SK-N-SH treated with all-trans-retinoic acid at 6 μM for 48 hours (cell line): Measurements from ENCODE around the gene ADRA1B.
A peak's percentile ranks its signal among the peaks of the same experiment; 100 is the strongest.

Experiments used
- ATAC-seq: fragments of 200-7000 bp; cut with Tn5 transposase; 3 replicates; pipeline ENCODE4 v1.9.1; 2020; ENCODE audit warnings: mild to moderate bottlenecking, moderate library complexity
- ARNTL ChIP-seq: fragments of 450-650 bp; formaldehyde crosslinking; IDR thresholded peaks from 2 replicates; pipeline ENCODE4 v1.5.0; 2020; ENCODE audit warnings: low read depth, mild to moderate bottlenecking, moderate library complexity, borderline replicate concordance
- BACH2 ChIP-seq: fragments of 250-450 bp; sonication (Bioruptor Pico); IDR thresholded peaks from 2 replicates; pipeline ENCODE4 v1.9.0; 2021; ENCODE audit warnings: mild to moderate bottlenecking, borderline replicate concordance
- CREB5 ChIP-seq: fragments of 250-450 bp; sonication (Bioruptor Pico); IDR thresholded peaks from 2 replicates; pipeline ENCODE4 v1.5.1; 2020; ENCODE audit warnings: low read depth, mild to moderate bottlenecking, moderate library complexity
- CSDC2 ChIP-seq: fragments of 250-450 bp; sonication (Bioruptor Pico); IDR thresholded peaks from 2 replicates; pipeline ENCODE4 v1.5.0; 2020; ENCODE audit warnings: mild to moderate bottlenecking, moderate library complexity
- CSRNP3 ChIP-seq: fragments of 250-450 bp; sonication (Bioruptor Pico); IDR thresholded peaks from 2 replicates; pipeline ENCODE4 v1.5.1; 2021; ENCODE audit warnings: mild to moderate bottlenecking, moderate library complexity
- ESRRG ChIP-seq: fragments of 250-450 bp; sonication (Bioruptor Pico); IDR thresholded peaks from 2 replicates; pipeline ENCODE4 v1.6.1; 2021; ENCODE audit warnings: mild to moderate bottlenecking
- GLIS3 ChIP-seq: fragments of 250-450 bp; sonication (Bioruptor Pico); IDR thresholded peaks from 2 replicates; pipeline ENCODE4 v1.5.0; 2020; ENCODE audit warnings: mild to moderate bottlenecking, moderate library complexity
- ISL1 ChIP-seq: fragments of 250-450 bp; sonication (Bioruptor Pico); IDR thresholded peaks from 2 replicates; pipeline ENCODE4 v2.1.2; 2022; ENCODE audit warnings: mild to moderate bottlenecking, moderate library complexity
- OSR1 ChIP-seq: fragments of 250-450 bp; sonication (Bioruptor Pico); IDR thresholded peaks from 2 replicates; pipeline ENCODE4 v1.8.0; 2022; ENCODE audit warnings: moderate library complexity, mild to moderate bottlenecking, inconsistent platforms
- PATZ1 ChIP-seq: fragments of 250-450 bp; sonication (Bioruptor Pico); IDR thresholded peaks from 2 replicates; pipeline ENCODE4 v1.8.0; 2020; ENCODE audit warnings: mild to moderate bottlenecking, moderate library complexity, borderline replicate concordance
- POU6F1 ChIP-seq: fragments of 250-450 bp; sonication (Bioruptor Pico); IDR thresholded peaks from 2 replicates; pipeline ENCODE4 v1.8.0; 2021; ENCODE audit warnings: low read depth, mild to moderate bottlenecking, moderate library complexity, borderline replicate concordance
- PPARA ChIP-seq: fragments of 250-450 bp; sonication (Bioruptor Pico); IDR thresholded peaks from 2 replicates; pipeline ENCODE4 v1.5.0; 2020; ENCODE audit warnings: mild to moderate bottlenecking, borderline replicate concordance
- RARB ChIP-seq: fragments of 250-450 bp; sonication (Bioruptor Pico); IDR thresholded peaks from 2 replicates; pipeline ENCODE4 v1.8.0; 2021; ENCODE audit warnings: mild to moderate bottlenecking, moderate library complexity
- SNAI2 ChIP-seq: fragments of 250-450 bp; sonication (Bioruptor Pico); IDR thresholded peaks from 2 replicates; pipeline ENCODE4 v1.5.0; 2020; ENCODE audit warnings: mild to moderate bottlenecking, moderate library complexity
- TCF4 ChIP-seq: fragments of 250-450 bp; sonication (Bioruptor Pico); IDR thresholded peaks from 2 replicates; pipeline ENCODE4 v1.8.0; 2021; ENCODE audit warnings: mild to moderate bottlenecking, moderate library complexity, borderline replicate concordance
- TOX ChIP-seq: fragments of 250-450 bp; sonication (Bioruptor Pico); IDR thresholded peaks from 2 replicates; pipeline ENCODE4 v1.8.0; 2021; ENCODE audit warnings: mild to moderate bottlenecking, moderate library complexity, borderline replicate concordance
- TSHZ2 ChIP-seq: fragments of 250-450 bp; sonication (Bioruptor Pico); IDR thresholded peaks from 2 replicates; pipeline ENCODE4 v1.5.0; 2020; ENCODE audit warnings: mild to moderate bottlenecking, moderate library complexity
- ZC3H10 ChIP-seq: fragments of 250-450 bp; sonication (Bioruptor Pico); IDR thresholded peaks from 2 replicates; pipeline ENCODE4 v1.5.1; 2021; ENCODE audit warnings: mild to moderate bottlenecking, moderate library complexity
- ZFP3 ChIP-seq: fragments of 250-450 bp; sonication (Bioruptor Pico); IDR thresholded peaks from 2 replicates; pipeline ENCODE4 v1.5.0; 2020; ENCODE audit warnings: mild to moderate bottlenecking, moderate library complexity
- ZFP30 ChIP-seq: fragments of 450-650 bp; formaldehyde crosslinking; IDR thresholded peaks from 2 replicates; pipeline ENCODE4 v1.5.0; 2022; ENCODE audit warnings: mild to moderate bottlenecking, moderate library complexity
- ZNF565 ChIP-seq: fragments of 450-650 bp; formaldehyde crosslinking; conservative IDR thresholded peaks from 2 replicates; pipeline ENCODE4 v1.5.0; 2020; ENCODE audit warnings: low read depth, mild to moderate bottlenecking, moderate library complexity
- ZNF70 ChIP-seq: fragments of 450-650 bp; formaldehyde crosslinking; IDR thresholded peaks from 2 replicates; pipeline ENCODE4 v1.5.0; 2020; ENCODE audit warnings: mild to moderate bottlenecking, moderate library complexity
- ZNF8 ChIP-seq: fragments of 450-650 bp; formaldehyde crosslinking; IDR thresholded peaks from 2 replicates; pipeline ENCODE4 v1.5.0; 2020; ENCODE audit warnings: mild to moderate bottlenecking, moderate library complexity

The ADRA1B gene

GRCh38 chr5:159923008-159923407 lies 6.7 kb downstream of the ADRA1B start:
- no peak for ATAC-seq
- TF ChIP-seq PPARA (CRISPR knock-in tag), result no peak
- TF ChIP-seq SNAI2 (CRISPR knock-in tag), result no peak
- no peak for TF ChIP-seq OSR1 (CRISPR knock-in tag)
- no peak for TF ChIP-seq RARB
- no peak for TF ChIP-seq GLIS3 (CRISPR knock-in tag)
- TF ChIP-seq PATZ1 (CRISPR knock-in tag), result no peak
- no peak for TF ChIP-seq ZC3H10 (CRISPR knock-in tag)
- no peak for TF ChIP-seq ZFP3 (CRISPR knock-in tag)
- TF ChIP-seq ZNF70 (CRISPR knock-in tag), result no peak
- TF ChIP-seq ZFP30 (CRISPR knock-in tag), result no peak
- TF ChIP-seq ARNTL (CRISPR knock-in tag), result no peak
- TF ChIP-seq ISL1 (CRISPR knock-in tag), result no peak
- no peak for TF ChIP-seq ESRRG (CRISPR knock-in tag)
- no peak for TF ChIP-seq CSDC2
- TF ChIP-seq ZNF8 (CRISPR knock-in tag), result no peak
- no peak for TF ChIP-seq TOX (CRISPR knock-in tag)
- no peak for TF ChIP-seq POU6F1 (CRISPR knock-in tag)
- no peak for TF ChIP-seq TCF4 (CRISPR knock-in tag)
- TF ChIP-seq TSHZ2, result no peak

GRCh38 chr5:159928122-159928909 lies 12.0 kb downstream of the ADRA1B start:
- no peak for TF ChIP-seq TCF4 (CRISPR knock-in tag)
- TF ChIP-seq SNAI2 (CRISPR knock-in tag), result no peak
- TF ChIP-seq ZC3H10 (CRISPR knock-in tag), result no peak
- no peak for TF ChIP-seq PPARA (CRISPR knock-in tag)
- peak; percentile 95 for ATAC-seq

GRCh38 chr5:159929176-159929575 lies 12.9 kb downstream of the ADRA1B start:
- ATAC-seq, result no peak
- no peak for TF ChIP-seq ARNTL (CRISPR knock-in tag)
- no peak for TF ChIP-seq SNAI2 (CRISPR knock-in tag)
- no peak for TF ChIP-seq PPARA (CRISPR knock-in tag)
- no peak for TF ChIP-seq ZNF70 (CRISPR knock-in tag)
- TF ChIP-seq CREB5 (CRISPR knock-in tag), result no peak
- TF ChIP-seq POU6F1 (CRISPR knock-in tag), result no peak
- no peak for TF ChIP-seq BACH2 (CRISPR knock-in tag)
- no peak for TF ChIP-seq ZNF565 (CRISPR knock-in tag)
- no peak for TF ChIP-seq ZFP3 (CRISPR knock-in tag)
- TF ChIP-seq CSRNP3 (CRISPR knock-in tag), result no peak
